MG63 (cell line): ENCODE results near the gene CSMD2. TPM values are rescaled to one million over a fixed set of nuclear protein-coding genes. Genes with fewer than 3 reads are reported as not detected.

ENCODE experiments used
- DNase-seq: peaks from one replicate; pipeline ENCODE4 v3.0.0-alpha.2; 2020
- H3K27me3 ChIP-seq: fragments of 250-450 bp; sonication (Bioruptor Pico); 2 replicates; pipeline ENCODE4 v1.5.1; 2020; ENCODE audit warnings: mild to moderate bottlenecking, moderate library complexity
- H3K36me3 ChIP-seq: fragments of 250-450 bp; sonication (Bioruptor Pico); 2 replicates; pipeline ENCODE4 v1.5.1; 2020; ENCODE audit warnings: mild to moderate bottlenecking, moderate library complexity
- H3K4me3 ChIP-seq: fragments of 250-450 bp; sonication (Bioruptor Pico); 2 replicates; pipeline ENCODE4 v1.5.1; 2020; ENCODE audit warnings: mild to moderate bottlenecking, moderate library complexity
- H3K9me3 ChIP-seq: fragments of 250-450 bp; sonication (Bioruptor Pico); 2 replicates; pipeline ENCODE4 v1.5.1; 2020; ENCODE audit warnings: mild to moderate bottlenecking, moderate library complexity
- total RNA-seq: library from RNA; depleted of rRNA; stranded (reverse); fragments of >200 nt; shearing (Covaris generic); gene quantifications from 2 replicates; pipeline ENCODE4 v1.2.3, GENCODE V29; 2014; ENCODE audit warnings: low replicate concordance

Gene CSMD2
- total RNA-seq, 1 experiment from 2014 or later: not detected

- no peak overlapping the region for H3K4me3 ChIP-seq
- H3K36me3 ChIP-seq: no peaks in the 10 kb centered on the region
- no peaks in the 10 kb centered on the region for H3K9me3 ChIP-seq
- DNase-seq: no peak
- H3K27me3 ChIP-seq: no peaks in the 10 kb centered on the region
These were observed 233.9 kb downstream of the CSMD2 start for GRCh38 chr1:33931111-33931475.

- no peaks in the 10 kb centered on the region for H3K27me3 ChIP-seq
- H3K4me3 ChIP-seq: no peak overlapping the region
- no peaks in the 10 kb centered on the region for H3K36me3 ChIP-seq
- H3K9me3 ChIP-seq: no peaks in the 10 kb centered on the region
- no peak for DNase-seq
These were observed 234.5 kb downstream of the CSMD2 start for GRCh38 chr1:33930346-33931110.

DNA sequence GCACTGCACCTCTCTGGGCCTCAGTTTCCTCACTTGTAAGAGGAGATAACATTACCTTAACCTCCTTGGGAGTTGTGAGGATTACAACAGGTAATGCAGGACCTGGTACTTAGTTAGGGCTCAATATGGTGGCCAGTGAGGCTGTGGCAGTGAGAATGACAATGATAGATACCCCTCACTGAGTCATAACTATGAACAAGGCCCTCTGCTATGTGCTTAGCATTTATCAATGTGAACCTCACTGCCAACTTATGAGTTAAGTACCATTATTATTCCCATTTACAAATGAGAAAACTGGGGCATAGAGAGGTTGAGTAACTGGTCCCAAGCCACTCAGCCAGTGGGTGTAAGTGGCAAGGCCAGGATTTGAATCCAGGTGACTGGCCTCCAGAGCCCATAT is 236.8 kb downstream of the CSMD2 start:
- no peak for DNase-seq
- Histone ChIP-seq H3K9me3 (no peaks in the 10 kb centered on the region), H3K4me3 (no peak overlapping the region), H3K36me3 (no peaks in the 10 kb centered on the region), H3K27me3 (no peaks in the 10 kb centered on the region)

DNA sequence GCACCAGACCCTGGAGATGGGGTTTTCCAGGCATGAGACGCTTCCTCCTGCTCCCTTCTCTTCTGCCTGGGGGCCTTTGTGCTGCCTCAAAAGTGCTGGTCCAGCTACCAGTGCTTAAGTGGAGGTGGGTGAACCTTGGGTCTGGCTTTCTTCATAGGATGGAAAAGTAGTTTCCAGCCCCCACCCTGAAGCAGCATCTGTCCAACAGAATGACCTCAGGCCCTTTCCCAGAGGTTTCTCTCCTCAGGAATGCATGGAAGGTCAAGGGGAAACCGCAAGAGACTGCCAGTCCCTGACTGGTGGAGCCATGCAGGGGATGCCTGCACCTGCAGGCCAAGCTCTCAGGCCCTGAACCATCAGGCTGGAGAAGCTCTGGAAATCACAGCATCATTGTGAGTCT is 237.3 kb downstream of the CSMD2 start:
- no peaks in the 10 kb centered on the region for H3K9me3 ChIP-seq
- DNase-seq: no peak

GRCh38 chr1:33925586-33925985 is 239.4 kb downstream of the CSMD2 start:
- Histone ChIP-seq H3K9me3 (no peaks in the 10 kb centered on the region), H3K4me3 (no peak overlapping the region), H3K27me3 (no peaks in the 10 kb centered on the region), H3K36me3 (no peaks in the 10 kb centered on the region)
- no peak for DNase-seq

More for the DNA sequence above, 237.3 kb downstream of the CSMD2 start:
- Histone ChIP-seq H3K36me3 (no peaks in the 10 kb centered on the region), H3K4me3 (no peak overlapping the region), H3K27me3 (no peaks in the 10 kb centered on the region)

- Histone ChIP-seq H3K27me3 (no peaks in the 10 kb centered on the region), H3K36me3 (no peaks in the 10 kb centered on the region)
These were observed 243.7 kb downstream of the CSMD2 start for GRCh38 chr1:33921281-33921680.

DNA sequence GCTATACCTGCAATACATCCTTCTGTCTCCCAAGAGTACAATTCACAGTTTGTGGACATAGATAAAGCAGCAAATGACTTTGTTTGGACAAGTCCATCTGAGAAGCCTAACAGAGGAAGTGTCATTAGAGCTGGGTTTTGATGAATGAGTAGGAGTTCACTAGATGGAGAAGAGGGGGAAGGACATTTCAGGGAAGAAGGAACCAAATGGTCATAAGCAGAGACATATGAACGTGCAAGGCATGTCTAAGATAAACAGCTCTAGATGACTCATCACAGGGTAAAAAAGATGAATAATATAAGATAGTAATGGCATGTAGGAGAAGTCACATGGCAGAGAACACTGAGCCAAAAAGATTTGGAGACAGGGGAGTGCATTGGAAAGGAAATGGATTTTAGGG is 246.7 kb downstream of the CSMD2 start:
- Histone ChIP-seq H3K9me3 (no peaks in the 10 kb centered on the region; the same call in 1 of the 2 replicates), H3K27me3 (no peaks in the 10 kb centered on the region), H3K4me3 (no peak overlapping the region), H3K36me3 (no peaks in the 10 kb centered on the region)
- peak; percentile 17 for DNase-seq

More at GRCh38 chr1:33921281-33921680, 243.7 kb downstream of the CSMD2 start:
- Histone ChIP-seq H3K4me3 (no peak overlapping the region), H3K9me3 (no peaks in the 10 kb centered on the region; the same call in 1 of the 2 replicates)
- no peak for DNase-seq

DNA sequence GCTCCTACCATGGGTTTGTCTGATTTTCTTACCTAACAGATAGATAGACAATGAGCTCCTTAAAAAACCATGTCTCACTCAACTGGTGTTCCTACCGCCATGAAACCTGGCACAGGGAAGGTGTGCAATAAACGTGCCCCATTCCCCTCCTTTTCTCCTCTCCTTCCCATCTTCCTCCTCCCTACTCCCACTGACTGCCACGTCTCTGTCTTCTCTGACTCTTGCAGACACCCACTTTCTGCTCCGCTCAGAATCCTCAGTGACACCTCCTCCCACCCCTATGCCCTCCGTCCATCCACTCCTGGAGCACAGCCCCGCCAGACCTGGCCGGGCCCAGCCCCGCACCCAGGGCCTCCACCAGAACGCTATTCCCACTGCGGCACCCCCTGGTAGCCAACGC is 248.2 kb downstream of the CSMD2 start:
- Histone ChIP-seq H3K4me3 (no peak overlapping the region), H3K36me3 (no peaks in the 10 kb centered on the region), H3K9me3 (no peaks in the 10 kb centered on the region; the same call in 1 of the 2 replicates), H3K27me3 (no peaks in the 10 kb centered on the region)
- no peak for DNase-seq

GRCh38 chr1:33914531-33914930 is 250.5 kb downstream of the CSMD2 start:
- Histone ChIP-seq H3K4me3 (no peak overlapping the region), H3K36me3 (no peaks in the 10 kb centered on the region), H3K9me3 (no peaks in the 10 kb centered on the region; the same call in 1 of the 2 replicates), H3K27me3 (no peaks in the 10 kb centered on the region)
- no peak for DNase-seq

DNA sequence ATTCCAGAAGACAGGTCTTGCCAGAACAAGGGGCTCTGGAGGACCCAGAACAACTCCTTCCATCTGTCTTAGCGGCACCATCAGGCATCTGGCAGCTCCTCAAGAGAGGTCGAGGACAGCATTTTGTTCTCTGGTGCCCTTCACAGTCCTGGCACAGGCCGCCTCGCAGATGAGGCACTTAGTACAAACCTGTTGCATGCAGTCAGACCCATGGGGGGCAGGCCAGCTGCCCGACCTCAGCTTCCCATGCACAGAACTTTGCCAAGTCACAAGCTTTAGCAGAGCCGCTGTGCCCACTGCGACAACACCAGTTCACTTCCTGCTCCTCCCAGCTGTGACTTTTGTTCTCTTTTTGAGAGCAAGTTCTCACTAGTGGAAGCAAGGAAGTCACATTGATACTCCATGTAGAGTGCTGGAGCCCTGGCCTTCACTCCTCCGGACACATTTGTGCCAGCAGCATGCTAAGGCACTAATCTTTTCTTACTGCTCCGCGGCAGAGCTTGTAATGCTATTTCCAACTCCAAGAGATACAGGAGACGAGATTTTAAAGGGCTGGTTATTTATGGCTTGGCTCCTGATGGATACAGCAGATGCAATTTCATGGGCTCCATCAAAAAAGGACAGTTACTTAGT is 256.6 kb downstream of the CSMD2 start:
- H3K9me3 ChIP-seq: no peaks in the 10 kb centered on the region
- H3K4me3 ChIP-seq: no peak overlapping the region
- no peaks in the 10 kb centered on the region for H3K36me3 ChIP-seq
- H3K27me3 ChIP-seq: no peaks in the 10 kb centered on the region
- no peak for DNase-seq

- no peaks in the 10 kb centered on the region for H3K9me3 ChIP-seq
These were observed 258.9 kb downstream of the CSMD2 start for GRCh38 chr1:33906156-33906555.

GRCh38 chr1:33905241-33905640 is 259.8 kb downstream of the CSMD2 start:
- Histone ChIP-seq H3K9me3 (no peaks in the 10 kb centered on the region), H3K36me3 (no peaks in the 10 kb centered on the region), H3K4me3 (no peak overlapping the region), H3K27me3 (no peaks in the 10 kb centered on the region)
- peak; percentile 8 for DNase-seq

More at GRCh38 chr1:33906156-33906555, 258.9 kb downstream of the CSMD2 start:
- no peaks in the 10 kb centered on the region for H3K36me3 ChIP-seq
- no peaks in the 10 kb centered on the region for H3K27me3 ChIP-seq
- no peak for DNase-seq
- H3K4me3 ChIP-seq: no peak overlapping the region

DNA sequence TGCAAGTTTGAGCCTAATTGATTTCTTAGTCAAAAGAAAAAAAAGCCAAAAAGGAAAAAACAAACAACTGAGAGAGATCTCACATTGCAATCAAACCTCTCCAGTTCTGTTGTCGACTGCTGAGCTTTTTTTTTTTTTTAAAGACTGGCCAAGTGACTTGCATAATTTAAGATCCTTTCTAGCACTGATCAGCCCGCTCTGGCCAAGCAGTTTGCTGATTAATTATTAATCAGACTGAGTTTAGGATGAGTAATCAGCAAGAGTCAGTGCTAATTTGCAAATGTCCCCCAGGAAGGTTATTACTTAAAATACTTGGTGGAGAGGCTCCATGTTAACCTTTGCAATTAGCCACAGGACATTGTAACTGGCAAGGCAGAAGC is 261.8 kb downstream of the CSMD2 start:
- DNase-seq: peak; percentile 11
- Histone ChIP-seq H3K4me3 (no peak overlapping the region), H3K27me3 (no peaks in the 10 kb centered on the region), H3K9me3 (no peaks in the 10 kb centered on the region), H3K36me3 (no peaks in the 10 kb centered on the region)

- peak; percentile 53 for DNase-seq
- Histone ChIP-seq H3K4me3 (no peak overlapping the region), H3K36me3 (no peaks in the 10 kb centered on the region), H3K9me3 (no peaks in the 10 kb centered on the region), H3K27me3 (no peaks in the 10 kb centered on the region)
These were observed 262.4 kb downstream of the CSMD2 start for GRCh38 chr1:33902486-33903209.

GRCh38 chr1:33899746-33900145 is 265.3 kb downstream of the CSMD2 start:
- Histone ChIP-seq H3K27me3 (no peaks in the 10 kb centered on the region), H3K9me3 (no peaks in the 10 kb centered on the region), H3K4me3 (no peak overlapping the region), H3K36me3 (no peaks in the 10 kb centered on the region)
- DNase-seq: no peak

DNA sequence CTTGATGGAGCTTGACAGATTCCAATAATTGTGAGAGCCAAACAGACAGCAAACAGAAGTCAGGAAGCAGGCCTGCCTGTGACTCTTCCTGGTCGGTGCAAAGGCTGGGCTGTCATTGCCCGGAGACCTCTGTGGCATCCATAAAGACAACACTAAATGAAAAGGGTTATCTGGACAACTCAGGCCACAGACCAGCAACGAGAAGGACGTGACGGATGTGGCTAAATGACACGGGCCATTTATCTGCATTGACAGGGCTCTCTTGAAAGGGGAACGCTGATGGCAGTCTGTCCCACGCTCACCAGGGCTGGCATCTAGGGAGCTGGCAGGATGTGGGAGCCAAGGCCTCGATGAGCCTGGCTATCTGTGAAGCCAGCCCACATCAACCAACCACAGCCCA is 266.1 kb downstream of the CSMD2 start:
- Histone ChIP-seq H3K36me3 (no peaks in the 10 kb centered on the region), H3K9me3 (no peaks in the 10 kb centered on the region), H3K4me3 (no peak overlapping the region), H3K27me3 (no peaks in the 10 kb centered on the region)
- no peak for DNase-seq

GRCh38 chr1:33898406-33898805 is 266.6 kb downstream of the CSMD2 start:
- no peaks in the 10 kb centered on the region for H3K9me3 ChIP-seq
- no peak overlapping the region for H3K4me3 ChIP-seq
- H3K36me3 ChIP-seq: no peaks in the 10 kb centered on the region
- H3K27me3 ChIP-seq: no peaks in the 10 kb centered on the region
- DNase-seq: no peak
